ENCODE measurements around the gene ACVR1C. TPM values are rescaled to one million over a fixed set of nuclear protein-coding genes. Genes with fewer than 3 reads are reported as not detected.
"Not testable (repeated sequence)": the region's sequence is repeated elsewhere in the genome, so short reads cannot be mapped to it uniquely, and the experiment has no call there.

Gene ACVR1C
- total RNA-seq, 3 donors from 2014 or later = 8.0 to 19.4 (median 9.2) TPM

DNA sequence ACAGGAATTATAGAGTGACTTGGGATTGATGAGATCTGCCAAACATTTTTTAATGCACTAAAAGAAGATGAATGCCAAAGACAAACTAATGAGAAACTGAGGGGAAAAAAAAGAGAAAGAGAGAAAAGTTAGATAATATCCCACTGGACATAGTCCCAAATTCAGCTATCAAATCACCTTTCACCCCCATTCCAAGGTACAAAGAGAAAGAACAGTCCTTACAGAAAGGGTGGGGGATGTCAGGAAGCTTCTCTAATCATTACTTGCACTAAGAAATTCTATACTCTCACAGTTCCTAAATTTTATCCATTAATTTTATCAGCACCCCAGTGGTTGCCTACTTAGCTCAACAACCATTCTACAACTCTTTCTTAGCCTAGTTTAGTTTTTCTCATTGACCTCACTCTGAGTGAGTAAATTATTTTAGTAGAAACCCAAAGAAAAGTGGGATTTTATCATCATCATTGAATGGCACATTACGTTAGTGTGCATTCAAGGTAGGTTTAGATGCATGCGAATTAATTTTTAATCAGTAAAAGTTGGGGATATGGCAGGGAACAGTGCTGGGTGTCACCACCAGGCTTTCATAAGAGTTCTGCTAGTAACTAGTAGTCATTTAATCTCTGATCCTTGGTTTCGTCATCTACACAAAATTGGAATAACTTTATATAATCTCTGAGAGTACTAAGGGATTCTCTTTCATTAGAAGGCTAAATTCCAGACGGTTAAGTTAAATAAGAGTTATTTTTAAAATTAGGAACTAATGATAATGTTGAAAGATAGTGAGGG, 99.5 kb downstream of the ACVR1C start:
- TF ChIP-seq, protein P1, sequence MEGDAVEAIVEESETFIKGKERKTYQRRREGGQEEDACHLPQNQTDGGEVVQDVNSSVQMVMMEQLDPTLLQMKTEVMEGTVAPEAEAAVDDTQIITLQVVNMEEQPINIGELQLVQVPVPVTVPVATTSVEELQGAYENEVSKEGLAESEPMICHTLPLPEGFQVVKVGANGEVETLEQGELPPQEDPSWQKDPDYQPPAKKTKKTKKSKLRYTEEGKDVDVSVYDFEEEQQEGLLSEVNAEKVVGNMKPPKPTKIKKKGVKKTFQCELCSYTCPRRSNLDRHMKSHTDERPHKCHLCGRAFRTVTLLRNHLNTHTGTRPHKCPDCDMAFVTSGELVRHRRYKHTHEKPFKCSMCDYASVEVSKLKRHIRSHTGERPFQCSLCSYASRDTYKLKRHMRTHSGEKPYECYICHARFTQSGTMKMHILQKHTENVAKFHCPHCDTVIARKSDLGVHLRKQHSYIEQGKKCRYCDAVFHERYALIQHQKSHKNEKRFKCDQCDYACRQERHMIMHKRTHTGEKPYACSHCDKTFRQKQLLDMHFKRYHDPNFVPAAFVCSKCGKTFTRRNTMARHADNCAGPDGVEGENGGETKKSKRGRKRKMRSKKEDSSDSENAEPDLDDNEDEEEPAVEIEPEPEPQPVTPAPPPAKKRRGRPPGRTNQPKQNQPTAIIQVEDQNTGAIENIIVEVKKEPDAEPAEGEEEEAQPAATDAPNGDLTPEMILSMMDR (IDR thresholded peaks at IDR 0.05) = no peak
- Histone ChIP-seq H3K4me1 (ENCODE audit: low read depth) (no peaks in the 10 kb centered on the region), H3K9me3 (no peaks in the 10 kb centered on the region), H3K4me3 (no peak overlapping the region), H3K36me3 (ENCODE audit: low read depth) (no peaks in the 10 kb centered on the region)
- intact Hi-C loops (cut with DNase I, micrococcal nuclease) = no loop called here
- no peak for DNase-seq
- ATAC-seq = no peak

DNA sequence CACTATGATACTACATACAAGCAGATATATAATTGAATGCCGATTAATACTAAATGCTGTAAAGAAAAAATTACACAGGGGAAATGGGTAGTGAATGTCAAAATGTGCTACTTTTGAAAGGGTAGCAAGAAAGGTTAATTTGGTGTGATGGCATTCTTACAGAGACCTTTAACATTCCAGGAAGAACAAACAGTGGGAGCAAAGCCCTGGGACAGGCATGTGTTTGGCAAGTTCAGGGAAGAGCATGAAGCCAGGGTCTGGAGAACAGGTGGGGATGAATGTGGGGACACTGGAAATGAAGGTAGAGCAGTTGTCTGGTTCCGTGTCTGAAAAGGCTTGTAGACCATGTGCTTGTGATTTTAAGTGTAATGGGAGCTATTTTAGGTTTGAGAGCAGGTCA, 102.6 kb downstream of the ACVR1C start:
- Histone ChIP-seq H3K9me3 (no peaks in the 10 kb centered on the region), H3K4me3 (no peak overlapping the region), H3K4me1 (ENCODE audit: low read depth) (no peaks in the 10 kb centered on the region), H3K36me3 (ENCODE audit: low read depth) (no peaks in the 10 kb centered on the region)
- TF ChIP-seq, protein P1 (IDR thresholded peaks at IDR 0.05) = no peak
- DNase-seq = no peak
- no peak for ATAC-seq
- intact Hi-C loops (cut with DNase I, micrococcal nuclease) = no loop called here

DNA sequence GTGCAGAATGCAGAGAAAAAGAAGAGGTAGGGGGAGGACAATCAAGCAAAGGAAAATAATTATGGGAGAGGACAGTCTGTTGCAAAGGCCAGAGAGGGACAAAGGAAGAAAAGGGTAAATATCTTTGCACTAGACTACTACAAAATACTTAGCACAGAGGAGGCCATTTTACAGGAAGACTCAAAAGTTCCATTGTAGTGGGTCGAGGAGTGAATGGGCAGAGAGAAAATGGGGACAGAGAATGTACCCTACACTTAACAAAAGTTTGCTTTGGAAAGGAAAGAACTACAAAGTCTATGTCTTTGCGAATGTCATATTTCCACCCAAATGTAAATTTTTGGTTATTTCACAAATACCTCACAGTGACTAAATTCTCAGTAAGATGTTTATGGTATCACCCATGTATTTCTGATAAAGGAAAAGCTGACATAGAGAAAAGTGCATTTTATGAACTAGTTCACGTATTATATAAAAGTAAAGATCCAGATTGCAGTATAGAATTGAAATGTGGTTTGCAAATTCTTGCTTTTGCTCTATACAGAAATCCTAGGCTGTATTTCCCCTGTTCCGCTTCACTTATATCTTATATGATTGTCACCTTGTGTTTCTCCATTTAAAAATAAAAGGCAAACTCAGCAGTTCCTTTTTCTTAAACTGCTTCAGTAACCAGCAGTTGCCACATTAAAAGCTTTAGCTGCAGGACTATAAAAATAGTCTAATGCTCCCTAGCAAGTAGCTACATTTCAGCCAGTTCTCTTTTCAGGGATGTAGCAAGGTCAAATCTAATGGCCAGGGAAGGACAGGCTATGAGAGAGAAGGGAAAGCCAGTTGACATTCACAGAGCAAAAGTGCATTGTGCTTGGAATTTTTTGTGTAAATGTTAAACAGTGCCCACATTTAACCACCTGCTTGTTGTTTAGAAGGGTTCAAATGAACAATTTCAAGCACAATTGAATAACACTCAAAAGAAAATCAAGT, 105.1 kb downstream of the ACVR1C start:
- intact Hi-C loops (cut with DNase I, micrococcal nuclease) = no loop called here
- ATAC-seq (no peak), DNase-seq (no peak)
- Histone ChIP-seq H3K4me3 (no peak overlapping the region), H3K9me3 (no peaks in the 10 kb centered on the region), H3K4me1 (ENCODE audit: low read depth) (no peaks in the 10 kb centered on the region), H3K36me3 (ENCODE audit: low read depth) (no peaks in the 10 kb centered on the region)
- TF ChIP-seq, protein P1 (IDR thresholded peaks at IDR 0.05) = no peak

DNA sequence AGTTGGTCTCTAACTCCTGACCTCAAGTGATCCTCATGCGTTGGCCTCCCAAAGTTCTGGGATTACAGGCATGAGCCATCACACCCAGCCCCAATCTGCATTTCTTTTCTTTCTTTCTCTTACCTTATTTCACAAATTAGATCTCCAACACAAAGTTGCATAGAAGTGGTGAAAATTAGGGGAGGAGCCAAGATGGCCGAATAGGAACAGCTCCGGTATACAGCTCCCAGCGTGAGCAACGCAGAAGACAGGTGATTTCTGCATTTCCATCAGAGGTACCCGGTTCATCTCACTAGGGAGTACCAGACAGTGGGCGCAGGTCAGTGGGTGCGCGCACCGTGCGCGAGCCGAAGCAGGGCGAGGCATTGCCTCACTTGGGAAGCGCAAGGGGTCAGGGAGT, 113.7 kb downstream of the ACVR1C start:
- ATAC-seq; H3K9me3 ChIP-seq; H3K36me3 ChIP-seq (ENCODE audit: low read depth); intact Hi-C loops (cut with DNase I, micrococcal nuclease); H3K4me1 ChIP-seq (ENCODE audit: low read depth); H3K4me3 ChIP-seq; DNase-seq: not testable (repeated sequence)

DNA sequence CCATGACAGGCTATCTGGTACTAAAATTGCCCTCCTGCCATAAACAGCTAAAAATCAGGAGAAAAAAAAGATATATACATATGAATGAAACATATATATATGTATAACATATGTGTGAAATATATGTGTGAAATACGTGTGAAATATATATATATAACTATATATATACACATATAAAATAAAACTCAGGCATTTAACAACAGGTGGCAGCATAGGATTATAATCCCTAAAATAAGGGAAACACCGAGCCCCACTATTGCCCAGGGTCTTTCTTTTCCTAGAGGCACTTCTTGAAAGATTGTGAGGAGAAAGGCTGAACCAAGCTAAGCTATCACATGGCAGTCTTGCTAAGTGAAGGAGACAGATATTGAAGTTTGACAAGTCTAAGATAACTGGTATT, 118.9 kb downstream of the ACVR1C start:
- no peaks in the 10 kb centered on the region for H3K4me1 ChIP-seq (ENCODE audit: low read depth)
- DNase-seq (no peak), ATAC-seq (no peak)

More for the DNA sequence above, 118.9 kb downstream of the ACVR1C start:
- intact Hi-C loops (cut with DNase I, micrococcal nuclease) = loop anchor here in 1 of 2 donors (10.0 kb wide), 1 partner anchor 255 kb away; no protein-coding TSS in a partner anchor
- Histone ChIP-seq H3K36me3 (ENCODE audit: low read depth) (no peaks in the 10 kb centered on the region), H3K4me3 (no peak overlapping the region), H3K9me3 (no peaks in the 10 kb centered on the region)
- TF ChIP-seq, protein P1 (IDR thresholded peaks at IDR 0.05) = no peak
